HEK293T (cell line): ENCODE results near the gene EPHA4.

Experiments used
- CTCF ChIA-PET: fragments of 350-600 bp; formaldehyde crosslinking; extraction: SDS; loops from one replicate; lab custom pipeline; 2021; ENCODE audit warnings: antibody characterized with exemption, inconsistent platforms; lab: Yijun Ruan, JAX
- POLR2A ChIA-PET: fragments of 350-600 bp; formaldehyde crosslinking; extraction: SDS; loops from one replicate; lab custom pipeline; 2020; ENCODE audit warnings: antibody characterized with exemption, inconsistent platforms; lab: Yijun Ruan, JAX
- DNase-seq: peaks from one replicate; pipeline ENCODE4 v3.0.0; 2012; ENCODE audit warnings: mixed read lengths; ENCODE audit errors: extremely low spot score
- ARNT ChIP-seq: fragments of 450-650 bp; IDR thresholded peaks from 2 replicates; pipeline ENCODE4 v1.6.1; 2017; ENCODE audit warnings: mild to moderate bottlenecking
- BHLHE40 ChIP-seq: fragments of 450-650 bp; IDR thresholded peaks from 2 replicates; pipeline ENCODE4 v1.6.1; 2016; ENCODE audit warnings: mild to moderate bottlenecking, moderate library complexity, borderline replicate concordance
- CTBP1 ChIP-seq: fragments of 450-650 bp; IDR thresholded peaks from 2 replicates; pipeline ENCODE4 v1.6.1; 2016; ENCODE audit warnings: borderline replicate concordance
- ELF4 ChIP-seq: fragments of 450-650 bp; IDR thresholded peaks from 2 replicates; pipeline ENCODE4 v1.6.1; 2017; ENCODE audit warnings: antibody characterized with exemption
- FOXA1 ChIP-seq: fragments of 450-650 bp; IDR thresholded peaks from 2 replicates; pipeline ENCODE4 v1.6.1; 2016; ENCODE audit warnings: mild to moderate bottlenecking
- FOXK2 ChIP-seq: fragments of 450-650 bp; IDR thresholded peaks from 2 replicates; pipeline ENCODE4 v1.6.1; 2016; ENCODE audit warnings: mild to moderate bottlenecking
- FOXM1 ChIP-seq: fragments of 450-650 bp; IDR thresholded peaks from 2 replicates; pipeline ENCODE4 v1.6.1; 2017; ENCODE audit warnings: mild to moderate bottlenecking, borderline replicate concordance
- HDGF ChIP-seq: fragments of 450-650 bp; IDR thresholded peaks from 2 replicates; pipeline ENCODE4 v1.6.1; 2017; ENCODE audit warnings: antibody characterized with exemption, borderline replicate concordance
- L3MBTL2 ChIP-seq: fragments of 450-650 bp; conservative IDR thresholded peaks from 2 replicates; pipeline ENCODE4 v1.6.1; 2016; ENCODE audit warnings: mild to moderate bottlenecking
- LEF1 ChIP-seq: fragments of 450-650 bp; IDR thresholded peaks from 2 replicates; pipeline ENCODE4 v1.6.1; 2017; ENCODE audit warnings: mild to moderate bottlenecking, borderline replicate concordance
- NFRKB ChIP-seq: fragments of 450-650 bp; IDR thresholded peaks from 2 replicates; pipeline ENCODE4 v1.6.1; 2016; ENCODE audit warnings: mild to moderate bottlenecking, moderate library complexity
- PKNOX1 ChIP-seq: fragments of 450-650 bp; IDR thresholded peaks from 2 replicates; pipeline ENCODE4 v1.6.1; 2016
- SP1 ChIP-seq: fragments of 450-650 bp; IDR thresholded peaks from 2 replicates; pipeline ENCODE4 v1.6.1; 2017
- SUZ12 ChIP-seq: fragments of 450-650 bp; IDR thresholded peaks from 2 replicates; pipeline ENCODE4 v1.6.1; 2016; ENCODE audit warnings: mild to moderate bottlenecking
- TARDBP ChIP-seq: fragments of 450-650 bp; IDR thresholded peaks from 2 replicates; pipeline ENCODE4 v1.6.1; 2016
- ZNF384 ChIP-seq: fragments of 450-650 bp; IDR thresholded peaks from 2 replicates; pipeline ENCODE4 v1.6.1; 2016

Gene EPHA4

DNA sequence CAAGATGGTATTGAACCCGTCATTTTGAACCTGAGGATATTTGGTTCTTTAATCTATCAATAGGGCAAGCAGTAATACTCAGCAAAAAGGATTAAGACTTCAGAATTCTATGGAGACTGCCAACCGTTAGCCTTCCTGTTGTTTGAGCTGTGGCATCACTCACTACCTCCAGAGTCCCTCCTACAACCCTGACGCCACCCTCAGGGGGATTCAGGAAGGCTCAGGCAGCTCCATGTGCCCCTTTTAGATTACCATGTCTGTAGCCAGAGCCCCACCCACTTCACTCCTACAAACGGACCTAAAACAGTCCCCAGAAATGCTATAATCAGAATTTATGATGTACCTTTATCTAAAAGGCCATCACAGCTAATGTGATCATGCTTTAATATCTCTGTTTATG is 172.9 kb downstream of the EPHA4 start:
- ChIA-PET CTCF (no interaction called here), POLR2A (no interaction called here)
- TF ChIP-seq BHLHE40 (no peak), FOXK2 (no peak), FOXM1 (no peak), SP1 (no peak), CTBP1 (no peak), ARNT (no peak), SUZ12 (no peak), L3MBTL2 (no peak), ZNF384 (no peak), NFRKB (no peak), ELF4 (no peak), FOXA1 (no peak), TARDBP (no peak), PKNOX1 (no peak), HDGF (no peak)
- no peak for DNase-seq

DNA sequence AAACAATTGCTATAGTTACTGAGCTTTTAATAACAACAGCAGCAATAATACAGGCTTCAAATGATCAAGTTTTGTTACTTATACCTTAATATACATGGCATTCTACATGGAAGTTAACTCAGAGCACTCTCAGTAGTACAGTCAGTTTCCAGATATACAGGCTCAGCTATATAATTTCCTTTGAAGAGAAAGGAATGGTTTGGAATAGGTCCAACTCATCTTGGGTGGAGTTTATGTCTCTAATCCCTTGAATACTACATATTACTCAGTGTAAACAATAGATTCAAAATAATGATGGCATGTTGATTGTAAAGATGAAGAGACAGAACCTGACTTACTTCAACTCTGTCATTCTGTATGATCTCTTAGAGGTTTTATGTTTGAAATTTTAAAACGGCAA is 174.9 kb downstream of the EPHA4 start:
- no peak for DNase-seq
- CTCF ChIA-PET = no interaction called here

DNA sequence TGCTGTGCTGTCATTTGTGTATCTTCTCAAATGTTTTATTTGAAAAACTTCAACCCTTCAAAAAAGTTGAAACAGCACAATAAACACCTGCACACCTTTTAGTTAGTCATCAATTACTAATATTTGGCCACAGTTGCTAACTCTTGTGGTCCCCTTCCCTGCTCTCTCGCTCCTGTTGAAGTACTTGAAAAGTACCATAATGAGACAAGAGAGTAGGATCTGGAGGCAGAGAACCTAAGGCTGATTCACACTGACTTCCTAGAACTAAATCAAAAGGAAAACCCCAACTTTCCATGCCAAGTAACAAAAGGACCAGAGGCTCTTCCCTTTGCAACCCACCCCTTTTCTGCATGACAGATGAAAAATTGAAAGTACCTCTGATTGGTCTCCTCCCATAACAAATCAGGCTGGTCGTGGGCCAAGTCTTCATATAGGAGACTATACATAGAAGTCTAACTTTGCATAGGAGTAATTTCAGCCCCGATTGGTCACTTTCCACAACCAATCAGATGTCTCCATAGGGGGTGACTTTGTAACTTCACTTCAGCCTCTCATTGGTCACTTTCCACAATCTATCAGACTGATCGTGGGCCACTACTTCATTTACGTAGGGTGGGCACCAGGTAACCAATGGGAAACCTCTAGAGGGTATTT is 179.7 kb downstream of the EPHA4 start:
- ChIA-PET CTCF (no interaction called here), POLR2A (no interaction called here)
- no peak for DNase-seq
- TF ChIP-seq FOXK2 (no peak), LEF1 (no peak), FOXA1 (no peak), L3MBTL2 (no peak)

More for the DNA sequence above, 174.9 kb downstream of the EPHA4 start:
- POLR2A ChIA-PET = no interaction called here
- TF ChIP-seq FOXM1 (no peak), HDGF (no peak), L3MBTL2 (no peak), TARDBP (no peak), SUZ12 (no peak), ARNT (no peak), PKNOX1 (no peak), FOXK2 (no peak), SP1 (no peak), ZNF384 (no peak), ELF4 (no peak), LEF1 (no peak)

- ChIA-PET POLR2A (no interaction called here), CTCF (no interaction called here)
- no peak for DNase-seq
- TF ChIP-seq FOXK2 = no peak
- no peak for TF ChIP-seq CTBP1
- TF ChIP-seq ARNT = no peak
- TF ChIP-seq ZNF384 = no peak
- no peak for TF ChIP-seq LEF1
- TF ChIP-seq L3MBTL2 = no peak
- no peak for TF ChIP-seq ELF4
- no peak for TF ChIP-seq NFRKB
- no peak for TF ChIP-seq FOXM1
- no peak for TF ChIP-seq SP1
- no peak for TF ChIP-seq PKNOX1
- TF ChIP-seq BHLHE40 = no peak
- no peak for TF ChIP-seq TARDBP
Measured at GRCh38 chr2:221390878-221391277, 181.2 kb downstream of the EPHA4 start.

GRCh38 chr2:221389904-221390303 is 182.2 kb downstream of the EPHA4 start:
- CTCF ChIA-PET = no interaction called here
- POLR2A ChIA-PET = no interaction called here
- no peak for DNase-seq
- TF ChIP-seq LEF1 (no peak), FOXM1 (no peak), HDGF (no peak), SP1 (no peak), SUZ12 (no peak), FOXK2 (no peak), BHLHE40 (no peak), ZNF384 (no peak), PKNOX1 (no peak), NFRKB (no peak), TARDBP (no peak), CTBP1 (no peak), L3MBTL2 (no peak)

GRCh38 chr2:221389421-221389820 is 182.7 kb downstream of the EPHA4 start:
- DNase-seq = no peak
- no peak for TF ChIP-seq SUZ12
- CTCF ChIA-PET = no interaction called here
- POLR2A ChIA-PET = no interaction called here
